Erythroblast (primary cell): ENCODE data around the gene BACE1-AS.

Experiments used
- GATA1 ChIP-seq: IDR thresholded peaks from 2 replicates; pipeline ENCODE4 v1.6.1; 2011; ENCODE audit warnings: low read depth, mild to moderate bottlenecking, control low read depth, low read length, moderate library complexity
- POLR2A ChIP-seq: IDR thresholded peaks from 2 replicates; pipeline ENCODE4 v1.6.1; 2011; ENCODE audit warnings: mild to moderate bottlenecking, low read length

- no peak for TF ChIP-seq POLR2A
- no peak for TF ChIP-seq GATA1
Observed at GRCh38 chr11:117300283-117300663, 9.1 kb downstream of the BACE1-AS start.
